ENCODE measurements around the gene POLR2E. TPM values are rescaled to one million over a fixed set of nuclear protein-coding genes. Genes with fewer than 3 reads are reported as not detected.
"Not testable (repeated sequence)": the region's sequence is repeated elsewhere in the genome, so short reads cannot be mapped to it uniquely, and the experiment has no call there.

The POLR2E gene
- total and polyA plus RNA-seq, 5 experiments from 2014 or later: 88.0 to 233 (median 159) TPM

DNA sequence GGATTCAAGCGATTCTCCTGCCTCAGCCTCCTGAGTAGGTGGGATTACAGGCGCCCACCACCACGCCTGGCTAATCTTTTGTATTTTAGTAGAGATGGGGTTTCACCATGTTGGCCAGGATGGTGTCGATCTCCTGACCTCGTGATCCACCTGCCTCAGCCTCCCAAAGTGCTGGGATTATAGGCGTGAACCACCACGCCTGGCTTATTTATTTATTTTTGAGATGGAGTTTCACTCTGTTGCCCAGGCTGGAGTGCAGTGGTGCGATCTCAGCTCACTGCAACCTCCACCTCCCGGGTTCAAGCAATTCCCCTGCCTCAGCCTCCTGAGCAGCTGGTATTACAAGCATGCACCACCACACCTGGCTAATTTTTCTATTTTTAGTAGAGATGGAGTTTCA is 19.6 kb upstream of the POLR2E start:
- H3K36me3 Mint-ChIP-seq: peaks cover 0 to 28% (median 0%) of the 10 kb centered on the region in 3 donors
- ATAC-seq, H3K4me1 Mint-ChIP-seq, H3K9me3 Mint-ChIP-seq, H3K27me3 Mint-ChIP-seq, H3K4me3 Mint-ChIP-seq, DNase-seq: not testable (repeated sequence)
- peak overlapping the region in 2 of 10 donors; percentile 29 to 53 for H3K27ac Mint-ChIP-seq
- POLR2A ChIA-PET: interaction anchor here (3.8 kb wide), 1 partner anchor 79 kb away, joined by 31 read pairs; no protein-coding TSS in a partner anchor

DNA sequence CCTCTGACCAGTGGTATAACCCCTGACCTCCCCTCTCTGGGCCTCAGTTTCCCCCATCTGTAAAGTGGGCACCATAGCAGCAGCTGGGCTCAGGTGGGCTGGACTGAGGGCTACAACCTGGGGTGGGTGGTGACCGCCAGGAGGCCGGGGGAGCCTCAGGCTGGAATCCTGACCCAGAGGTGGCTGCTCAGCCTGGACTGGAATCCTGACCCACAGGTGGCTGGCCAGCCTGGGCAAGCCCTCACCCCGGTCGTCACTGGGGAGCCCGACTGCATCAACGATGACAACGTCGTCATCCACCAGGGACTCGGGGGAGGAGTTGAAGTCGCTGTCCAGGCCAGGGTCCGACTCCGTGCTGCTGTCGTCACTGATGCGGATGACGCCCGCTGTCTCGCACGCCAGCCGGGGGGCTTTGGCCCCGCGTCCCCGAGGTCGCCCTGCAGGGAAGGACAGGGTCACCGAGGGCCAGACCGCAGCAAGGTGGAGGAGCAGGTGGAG is 18.9 kb upstream of the POLR2E start:
- H3K4me3 Mint-ChIP-seq: no peak overlapping the region
- DNase-seq: no peak

DNA sequence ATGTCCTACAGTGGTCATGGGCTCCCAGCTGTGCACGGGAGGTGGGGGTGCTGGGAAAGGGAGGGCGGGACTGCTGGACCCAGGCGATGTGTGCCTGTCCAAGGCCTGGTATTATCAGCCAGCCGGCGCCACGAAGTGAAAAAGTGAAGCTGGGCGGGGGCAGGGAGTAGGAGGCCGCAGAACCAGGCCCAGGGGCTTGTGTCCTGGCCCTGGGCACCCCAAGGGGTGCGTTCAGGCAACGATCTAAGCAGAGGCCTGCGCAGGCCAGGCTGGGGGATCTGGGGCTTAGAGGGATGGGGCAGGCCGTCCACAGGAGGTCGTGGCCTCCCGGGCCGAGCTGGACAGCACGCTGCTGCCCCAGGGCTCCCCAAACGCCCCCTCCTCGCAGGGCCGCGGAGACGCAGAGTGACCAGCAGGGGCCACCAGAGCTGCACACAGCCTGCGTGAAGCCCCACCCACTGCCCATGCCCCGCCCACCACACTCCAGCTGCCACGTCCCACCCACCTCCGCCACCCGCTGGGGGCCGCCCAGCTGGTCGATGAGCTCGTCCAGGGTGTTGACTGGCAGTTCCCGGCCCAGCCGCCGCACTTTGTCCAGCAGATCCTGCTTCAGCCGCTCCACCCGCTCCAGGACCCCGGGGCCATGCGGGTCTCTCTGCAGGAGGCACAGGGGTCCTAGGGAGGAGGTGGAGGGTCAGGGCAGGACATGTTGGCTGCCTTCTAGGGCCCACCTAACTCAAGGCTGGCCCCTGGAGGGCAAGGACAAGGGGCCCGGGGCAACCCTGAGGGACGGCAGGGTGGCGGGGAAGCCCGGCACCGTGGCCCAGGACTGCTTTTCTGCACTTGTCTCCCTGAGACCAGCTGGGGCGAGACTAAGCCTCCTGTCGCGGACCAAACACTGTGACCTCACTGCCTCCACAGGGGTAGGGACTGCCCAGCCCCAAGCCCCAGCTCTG is 18.1 kb upstream of the POLR2E start:
- Mint-ChIP-seq H3K9me3 (no peaks in the 10 kb centered on the region), H3K36me3 (peaks cover 0 to 20% (median 0%) of the 10 kb centered on the region in 3 donors), H3K27me3 (no peaks in the 10 kb centered on the region), H3K4me1 (peaks cover 0 to 7% (median 1%) of the 10 kb centered on the region in 4 donors), H3K4me3 (peak overlapping the region in 3 of 10 donors; percentile 4 to 30 (median 19)), H3K27ac (peak overlapping the region in 5 of 10 donors; percentile 29 to 82 (median 69))
- DNase-seq (peak; percentile 79 to 94 (median 87)), ATAC-seq (peak; percentile 90 to 95)
- POLR2A ChIA-PET: interaction anchor here (0.5 to 3.8 kb wide), 17 partner anchors 9 to 250 kb away, joined by 3 to 31 read pairs (median 4); partner anchors contain the start of genes ARHGAP45, ATP5F1D, CIRBP and GPX4

More for the DNA sequence above, 18.9 kb upstream of the POLR2E start:
- H3K36me3 Mint-ChIP-seq: peaks cover 0 to 27% (median 0%) of the 10 kb centered on the region in 3 donors
- no peak for ATAC-seq
- POLR2A ChIA-PET: interaction anchor here (0.5 to 3.8 kb wide), 12 partner anchors 10 to 250 kb away, joined by 3 to 31 read pairs (median 4); partner anchors contain the start of genes ARHGAP45, ATP5F1D and GPX4
- H3K27ac Mint-ChIP-seq: no peak overlapping the region
- peaks cover 0 to 7% (median 1%) of the 10 kb centered on the region in 4 donors for H3K4me1 Mint-ChIP-seq
- H3K9me3 Mint-ChIP-seq: no peaks in the 10 kb centered on the region
- no peaks in the 10 kb centered on the region for H3K27me3 Mint-ChIP-seq

DNA sequence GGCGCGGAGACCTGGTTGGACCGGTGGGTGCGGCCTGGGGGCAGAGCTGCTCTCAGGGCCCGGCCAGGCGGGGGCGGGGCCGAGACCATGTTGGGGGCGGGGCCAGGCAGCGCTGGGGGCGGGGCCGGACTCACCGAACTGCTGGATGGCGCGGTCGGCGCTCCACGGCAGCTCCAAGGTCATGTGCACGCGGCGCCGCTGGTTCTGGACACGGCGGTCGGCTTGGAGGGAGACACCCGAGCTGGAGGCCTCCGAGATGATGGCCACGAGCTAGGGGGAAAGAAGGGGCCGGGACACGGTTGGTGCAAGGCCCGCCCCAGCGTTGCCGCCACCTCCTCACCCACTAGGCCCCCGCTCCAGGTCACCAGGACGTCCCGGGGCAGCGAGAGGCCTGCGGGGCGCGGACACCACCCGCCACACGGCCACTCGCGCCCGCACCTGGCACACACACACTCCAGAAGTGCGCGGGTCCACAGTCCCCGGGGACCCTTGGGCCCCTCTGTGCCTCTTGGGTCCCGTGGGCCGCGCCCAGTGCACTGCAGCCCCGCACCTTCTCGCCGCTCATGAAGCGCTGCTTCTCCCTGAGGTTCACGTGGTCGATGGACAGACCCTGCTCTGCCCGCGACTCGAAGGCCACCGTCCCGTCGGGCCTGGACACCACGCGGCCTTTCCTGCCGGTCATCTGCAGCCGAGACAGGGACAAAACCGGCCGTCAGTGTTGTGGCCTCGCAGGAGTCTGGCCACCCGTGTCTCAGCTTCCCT is 17.3 kb upstream of the POLR2E start:
- H3K9me3 Mint-ChIP-seq: no peaks in the 10 kb centered on the region
- H3K27me3 Mint-ChIP-seq: no peaks in the 10 kb centered on the region
- H3K4me1 Mint-ChIP-seq: peaks cover 0 to 7% (median 1%) of the 10 kb centered on the region in 4 donors
- ATAC-seq: no peak
- no peak for DNase-seq
- POLR2A ChIA-PET: interaction anchor here (0.6 to 3.8 kb wide), 13 partner anchors 9 to 157 kb away, joined by 3 to 31 read pairs (median 4); partner anchors contain the start of genes ARHGAP45, ATP5F1D, CIRBP and GPX4
- no peak overlapping the region for H3K4me3 Mint-ChIP-seq
- H3K36me3 Mint-ChIP-seq: peaks cover 0 to 12% (median 0%) of the 10 kb centered on the region in 3 donors
- H3K27ac Mint-ChIP-seq: no peak overlapping the region

DNA sequence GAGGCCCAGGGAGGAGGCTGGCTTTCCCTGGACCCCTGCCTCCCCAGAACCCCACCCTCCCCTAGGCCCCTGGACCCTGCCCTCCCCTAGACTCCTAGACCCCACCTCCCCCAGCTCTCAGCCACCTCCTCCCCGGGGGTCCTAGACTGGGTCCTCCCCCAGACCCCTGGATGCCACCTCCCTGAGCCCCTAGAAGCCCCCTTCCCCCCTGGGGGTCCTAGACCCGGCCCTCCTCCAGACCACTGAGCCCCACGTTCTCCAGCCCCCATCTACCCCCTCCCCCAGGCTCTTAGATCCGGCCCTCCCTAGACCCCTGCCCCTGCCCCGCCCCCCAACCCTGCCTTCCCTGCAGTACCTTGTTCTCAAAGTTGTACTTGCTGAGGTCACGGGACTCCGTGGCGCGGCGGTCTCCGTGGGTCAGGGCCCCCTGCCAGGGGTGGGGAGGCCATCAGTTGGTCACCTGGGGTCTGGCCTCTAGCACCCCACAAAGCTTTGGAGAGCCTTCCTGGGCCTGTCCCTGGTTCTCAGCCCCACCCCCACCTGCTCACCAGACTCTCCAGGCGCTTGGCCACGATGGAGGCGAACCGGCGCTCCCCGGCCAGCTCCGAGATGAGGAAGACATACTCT is 16.6 kb upstream of the POLR2E start:
- H3K4me3 Mint-ChIP-seq: no peak overlapping the region
- POLR2A ChIA-PET: interaction anchor here (0.6 to 3.8 kb wide), 11 partner anchors 8 to 158 kb away, joined by 3 to 31 read pairs (median 4); partner anchors contain the start of genes ARHGAP45, CIRBP and GPX4
- H3K27me3 Mint-ChIP-seq: no peaks in the 10 kb centered on the region

DNA sequence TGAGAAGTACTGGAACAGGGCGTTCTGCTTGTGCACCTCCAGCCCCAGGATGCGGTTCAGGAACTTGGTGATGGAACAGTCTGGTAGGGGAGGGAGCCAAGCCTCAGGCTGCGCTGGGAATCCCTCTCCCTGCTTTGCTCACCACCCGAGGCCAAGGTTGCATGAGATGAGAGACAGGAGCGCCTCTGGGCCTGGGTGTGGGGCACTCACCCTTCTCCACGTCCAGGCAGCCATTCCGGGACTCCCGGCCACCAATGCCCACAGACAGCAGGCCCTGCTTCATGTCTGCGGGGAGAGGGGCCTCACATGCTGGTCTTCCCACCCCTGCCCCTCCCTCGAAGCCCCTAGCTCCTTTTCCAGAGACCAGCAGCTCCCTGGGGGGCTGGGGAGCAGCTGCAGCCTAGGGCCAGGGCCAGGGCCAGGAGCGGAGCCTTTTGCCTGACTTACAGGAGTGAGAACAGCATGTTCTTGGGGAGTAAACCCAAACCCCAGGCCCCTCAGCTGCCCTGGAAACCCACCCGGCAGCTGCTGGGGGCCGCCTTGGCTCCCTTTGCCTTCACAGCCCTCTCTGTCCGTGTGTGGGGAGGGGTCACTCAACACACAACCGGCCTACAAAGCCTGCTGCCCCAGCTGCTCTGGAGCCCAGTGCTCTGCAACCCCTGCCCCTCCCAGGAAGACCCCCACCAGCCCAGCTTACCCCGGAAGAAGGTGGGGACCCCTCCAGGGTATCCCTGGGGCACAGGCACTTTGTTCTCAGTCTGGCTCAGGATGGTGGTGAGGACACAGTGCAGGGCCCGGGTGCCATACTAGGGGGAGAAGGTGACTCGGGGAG is 15.8 kb upstream of the POLR2E start:
- H3K4me3 Mint-ChIP-seq: peak overlapping the region in 1 of 10 donors; percentile 54
- no peak for DNase-seq
- peak overlapping the region in 1 of 10 donors; percentile 56 for H3K27ac Mint-ChIP-seq

More for the DNA sequence above, 16.6 kb upstream of the POLR2E start:
- Mint-ChIP-seq H3K4me1 (peaks cover 0 to 7% (median 3%) of the 10 kb centered on the region in 4 donors), H3K9me3 (no peaks in the 10 kb centered on the region), H3K27ac (no peak overlapping the region), H3K36me3 (peaks cover 0 to 15% (median 0%) of the 10 kb centered on the region in 3 donors)
- DNase-seq: no peak
- no peak for ATAC-seq

DNA sequence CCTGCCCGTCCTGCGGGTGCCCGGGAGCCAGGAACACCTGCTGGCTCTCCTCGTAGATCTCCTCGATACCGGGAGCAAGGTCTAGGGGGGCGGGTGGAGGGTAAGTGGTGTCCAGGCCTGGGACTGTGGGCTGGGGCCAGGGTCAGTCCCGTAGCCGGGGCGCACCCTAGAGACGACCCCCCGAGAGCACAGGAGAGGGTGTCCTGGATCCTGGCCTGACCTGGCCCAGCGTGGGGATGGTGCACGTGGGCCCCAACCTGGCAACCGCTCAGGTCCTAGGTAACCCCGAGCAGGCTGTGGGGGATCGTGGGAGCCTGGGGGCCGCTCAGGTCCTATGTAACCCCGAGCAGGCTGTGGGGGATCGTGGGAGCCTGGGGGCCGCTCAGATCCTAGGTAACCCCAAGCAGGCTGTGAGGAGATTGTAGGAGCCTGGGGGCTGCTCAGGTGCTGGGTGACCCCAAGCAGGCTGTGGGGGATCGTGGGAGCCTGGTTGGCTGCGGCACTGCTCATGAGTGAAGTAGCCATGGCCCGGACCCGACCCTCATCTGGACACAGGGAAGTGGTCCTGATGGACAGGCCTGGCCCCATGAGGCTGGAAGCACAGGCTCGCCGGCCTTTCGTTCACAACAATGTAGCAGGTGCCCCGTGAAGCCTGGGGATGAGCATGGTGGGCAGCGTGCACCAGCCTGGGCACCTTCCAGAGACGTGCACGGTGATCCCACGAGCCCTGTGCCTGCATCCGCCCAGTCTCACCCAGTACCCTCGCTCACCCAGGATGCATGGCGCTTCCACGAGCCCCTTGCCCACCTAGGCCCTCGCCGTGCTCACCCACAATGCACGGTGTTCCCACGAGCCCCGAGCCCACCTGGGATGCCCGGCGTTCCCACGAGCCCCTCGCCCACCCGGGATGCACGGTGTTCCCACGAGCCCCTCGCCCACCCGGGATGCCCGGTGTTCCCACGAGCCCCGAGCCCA is 14.8 kb upstream of the POLR2E start:
- Mint-ChIP-seq H3K27ac (peak overlapping the region in 1 of 10 donors; percentile 53), H3K9me3 (no peaks in the 10 kb centered on the region), H3K27me3 (no peaks in the 10 kb centered on the region), H3K4me3 (no peak overlapping the region), H3K36me3 (peaks cover 0 to 17% (median 0%) of the 10 kb centered on the region in 3 donors), H3K4me1 (peaks cover 0 to 14% (median 5%) of the 10 kb centered on the region in 4 donors)
- POLR2A ChIA-PET: interaction anchor here (1.0 to 1.3 kb wide), 2 partner anchors 84 to 159 kb away, joined by 3 read pairs; partner anchors contain the start of gene CIRBP
- no peak for ATAC-seq
- DNase-seq: peak in 1 of 10 donors; percentile 57

More for the DNA sequence above, 15.8 kb upstream of the POLR2E start:
- ATAC-seq: no peak
- POLR2A ChIA-PET: interaction anchor here (0.6 to 3.7 kb wide), 10 partner anchors 7 to 158 kb away, joined by 3 to 20 read pairs (median 3); partner anchors contain the start of genes ARHGAP45, CIRBP and GPX4
- H3K4me1 Mint-ChIP-seq: peaks cover 0 to 9% (median 4%) of the 10 kb centered on the region in 4 donors
- H3K27me3 Mint-ChIP-seq: no peaks in the 10 kb centered on the region
- peaks cover 0 to 17% (median 0%) of the 10 kb centered on the region in 3 donors for H3K36me3 Mint-ChIP-seq
- H3K9me3 Mint-ChIP-seq: no peaks in the 10 kb centered on the region

DNA sequence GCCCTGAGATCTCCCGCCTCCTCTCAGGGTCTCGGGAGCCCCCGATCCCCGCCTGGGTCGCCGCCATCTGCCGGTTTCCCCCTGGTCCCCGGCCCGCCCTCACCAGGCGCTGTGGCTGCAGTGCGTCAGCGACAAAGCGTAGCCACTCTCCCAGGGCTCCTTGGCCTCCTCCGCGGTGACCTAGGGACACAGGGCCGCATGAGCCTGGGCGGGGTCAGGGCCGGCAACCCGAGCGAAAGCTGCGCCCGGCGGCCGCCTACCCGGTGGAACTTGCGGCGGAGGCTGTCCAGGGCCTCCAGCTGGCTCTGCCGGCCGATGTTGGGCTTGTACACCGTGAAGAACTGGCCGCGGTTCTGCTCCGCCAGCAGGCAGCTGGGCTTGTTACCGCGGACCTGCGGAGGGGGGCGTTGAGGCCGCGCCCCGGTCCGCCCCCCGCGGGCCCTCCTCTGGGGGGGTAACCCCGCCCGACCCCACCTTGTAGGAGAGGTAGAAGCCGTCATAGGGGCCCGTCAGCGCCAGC is 13.9 kb upstream of the POLR2E start:
- no peak overlapping the region for H3K27ac Mint-ChIP-seq
- ATAC-seq: no peak
- no peak overlapping the region for H3K4me3 Mint-ChIP-seq
- POLR2A ChIA-PET: interaction anchor here (0.8 kb wide), 1 partner anchor 86 kb away, joined by 6 read pairs; no protein-coding TSS in a partner anchor
- H3K27me3 Mint-ChIP-seq: no peaks in the 10 kb centered on the region
- no peaks in the 10 kb centered on the region for H3K9me3 Mint-ChIP-seq
- peaks cover 0 to 14% (median 5%) of the 10 kb centered on the region in 4 donors for H3K4me1 Mint-ChIP-seq
- DNase-seq: peak in 1 of 10 donors; percentile 64
- H3K36me3 Mint-ChIP-seq: peaks cover 0 to 15% (median 0%) of the 10 kb centered on the region in 3 donors

DNA sequence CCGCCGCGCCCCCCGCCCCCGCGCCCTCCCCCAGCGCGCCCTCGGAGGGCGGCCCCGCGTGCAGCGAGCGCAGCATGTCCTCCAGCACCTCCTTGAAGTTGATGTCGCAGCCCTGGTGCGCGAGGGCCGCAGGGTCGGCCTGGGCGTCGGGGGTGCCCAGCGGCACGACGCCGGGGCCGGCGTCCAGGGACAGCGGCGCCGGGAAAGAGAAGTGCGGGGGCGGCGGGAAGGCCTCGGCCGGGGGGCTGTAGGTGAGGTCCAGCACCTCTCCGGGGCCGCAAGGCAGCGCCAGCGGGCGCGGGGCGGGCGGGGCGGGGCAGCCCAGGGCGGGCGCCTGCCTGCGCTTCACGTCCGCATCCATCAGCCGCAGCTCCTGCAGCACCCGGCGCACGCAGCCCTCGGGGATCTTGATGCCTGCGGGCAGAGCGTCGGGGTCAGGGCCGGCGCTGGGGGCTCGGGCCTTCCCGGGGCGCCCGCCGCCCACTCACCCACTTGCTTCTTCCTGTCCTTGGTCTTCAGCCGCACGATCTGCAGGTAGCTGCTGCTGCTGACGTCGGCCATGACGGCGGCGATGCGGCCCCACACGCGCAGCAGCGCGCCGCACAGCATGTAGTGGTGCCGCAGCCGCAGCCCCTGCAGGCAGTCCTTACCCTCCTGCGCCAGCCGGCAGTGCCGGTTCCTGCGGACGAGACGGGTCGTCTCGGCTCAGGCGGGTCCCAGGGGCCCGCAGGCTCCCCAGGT is 13.3 kb upstream of the POLR2E start:
- POLR2A ChIA-PET: interaction anchor here (0.8 to 16.6 kb wide), 3 partner anchors 31 to 92 kb away, joined by 5 to 621 read pairs (median 6); partner anchors contain the start of gene ARHGAP45
- H3K27ac Mint-ChIP-seq: no peak overlapping the region
- H3K27me3 Mint-ChIP-seq: no peaks in the 10 kb centered on the region
- H3K4me1 Mint-ChIP-seq: peaks cover 0 to 12% (median 6%) of the 10 kb centered on the region in 4 donors
- peaks cover 0 to 15% (median 0%) of the 10 kb centered on the region in 3 donors for H3K36me3 Mint-ChIP-seq
- ATAC-seq: no peak
- H3K9me3 Mint-ChIP-seq: no peaks in the 10 kb centered on the region
- no peak for DNase-seq
- H3K4me3 Mint-ChIP-seq: no peak overlapping the region
